ENCODE results near the gene NFIA.

The NFIA gene

DNA sequence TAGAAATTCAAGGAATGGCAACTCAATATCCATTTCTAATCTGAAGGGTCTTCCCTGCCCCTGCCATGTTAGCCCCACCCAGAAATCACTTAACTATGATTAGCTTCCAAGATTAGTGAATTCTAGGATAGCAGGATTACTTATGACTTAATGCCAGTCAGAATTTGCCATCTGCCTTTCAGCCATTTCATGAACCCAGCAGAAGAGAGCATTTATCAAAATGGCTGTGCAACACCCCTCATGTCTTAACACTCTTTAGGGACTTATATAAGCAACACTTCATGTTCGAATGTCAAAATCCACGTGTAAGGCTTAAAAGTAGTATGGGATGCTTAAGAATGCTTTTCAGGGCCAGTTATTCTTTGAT is 288.5 kb downstream of the NFIA start:
- H3K9me3 ChIP-seq (ENCODE audit: low read depth, low read length): no peaks in the 10 kb centered on the region
- TF ChIP-seq POLR2AphosphoS5 (IDR thresholded peaks at IDR 0.05; ENCODE audit: borderline replicate concordance, low read depth, low read length) (no peak), EZH2 (IDR thresholded peaks at IDR 0.05) (no peak), FOXP2 (optimal IDR thresholded peaks at IDR 0.05; ENCODE audit: control extremely low read depth, extremely low read length, insufficient read depth) (no peak)

DNA sequence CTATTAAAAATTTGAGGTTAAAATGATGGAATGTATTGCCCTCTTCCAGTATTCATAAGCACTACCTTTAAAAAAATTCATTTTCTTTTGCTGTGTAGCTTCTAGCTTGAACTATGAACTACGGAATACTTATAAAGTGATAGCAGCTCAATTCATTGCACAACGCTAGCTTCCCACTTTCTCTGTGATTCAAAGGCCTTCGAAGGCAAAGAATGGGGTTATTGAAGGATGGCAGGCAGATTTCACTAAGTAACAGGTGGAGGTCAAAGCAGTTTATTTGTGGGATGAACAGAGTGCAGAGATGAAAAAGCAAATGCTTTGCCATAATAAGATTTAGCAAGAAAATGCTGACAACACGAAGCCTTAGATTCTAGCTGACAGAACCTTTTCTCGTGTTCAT is 290.6 kb downstream of the NFIA start:
- no peaks in the 10 kb centered on the region for H3K36me3 ChIP-seq (ENCODE audit: insufficient read depth, low read length)
- no peak for DNase-seq (ENCODE audit: low read depth, low spot score)
- no peak for TF ChIP-seq EZH2 (IDR thresholded peaks at IDR 0.05)
- TF ChIP-seq POLR2AphosphoS5 (IDR thresholded peaks at IDR 0.05; ENCODE audit: borderline replicate concordance, low read depth, low read length): no peak
- TF ChIP-seq FOXP2 (optimal IDR thresholded peaks at IDR 0.05; ENCODE audit: control extremely low read depth, extremely low read length, insufficient read depth): no peak
- no peak overlapping the region for H3K9ac ChIP-seq (ENCODE audit: insufficient read length)
- no peaks in the 10 kb centered on the region for H3K9me3 ChIP-seq (ENCODE audit: low read depth, low read length)
- H3K27ac ChIP-seq: no peak overlapping the region
- no peak overlapping the region for H3K4me3 ChIP-seq

More for the DNA sequence above, 288.5 kb downstream of the NFIA start:
- no peak overlapping the region for H3K27ac ChIP-seq
- no peak overlapping the region for H3K4me3 ChIP-seq
- no peak overlapping the region for H3K9ac ChIP-seq (ENCODE audit: insufficient read length)
- no peaks in the 10 kb centered on the region for H3K36me3 ChIP-seq (ENCODE audit: insufficient read depth, low read length)
- DNase-seq (ENCODE audit: low read depth, low spot score): no peak

DNA sequence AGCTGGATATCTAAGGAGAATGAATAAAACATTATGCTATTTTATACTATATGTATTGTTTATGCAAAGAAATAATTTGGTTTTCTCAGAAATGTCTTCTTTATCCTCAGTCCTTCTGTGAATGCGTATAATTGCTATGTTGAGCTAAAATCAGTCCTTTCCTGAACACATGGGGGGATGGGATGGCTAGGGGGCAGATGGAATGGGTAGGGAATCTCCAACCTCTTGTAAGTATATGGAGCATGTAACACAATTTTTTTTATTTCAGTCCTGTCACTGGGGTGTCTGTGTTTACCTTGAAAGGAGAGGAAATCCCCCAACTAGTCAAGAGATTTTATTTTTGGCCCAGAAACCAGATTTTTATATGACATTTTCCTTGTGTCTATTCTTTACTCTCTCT is 291.8 kb downstream of the NFIA start:
- Histone ChIP-seq H3K9me3 (ENCODE audit: low read depth, low read length) (no peaks in the 10 kb centered on the region), H3K27ac (no peak overlapping the region), H3K9ac (ENCODE audit: insufficient read length) (no peak overlapping the region), H3K4me3 (no peak overlapping the region), H3K36me3 (ENCODE audit: insufficient read depth, low read length) (no peaks in the 10 kb centered on the region)
- DNase-seq (ENCODE audit: low read depth, low spot score): no peak
- no peak for TF ChIP-seq POLR2AphosphoS5 (IDR thresholded peaks at IDR 0.05; ENCODE audit: borderline replicate concordance, low read depth, low read length)
- no peak for TF ChIP-seq EZH2 (IDR thresholded peaks at IDR 0.05)
- TF ChIP-seq FOXP2 (optimal IDR thresholded peaks at IDR 0.05; ENCODE audit: control extremely low read depth, extremely low read length, insufficient read depth): no peak

DNA sequence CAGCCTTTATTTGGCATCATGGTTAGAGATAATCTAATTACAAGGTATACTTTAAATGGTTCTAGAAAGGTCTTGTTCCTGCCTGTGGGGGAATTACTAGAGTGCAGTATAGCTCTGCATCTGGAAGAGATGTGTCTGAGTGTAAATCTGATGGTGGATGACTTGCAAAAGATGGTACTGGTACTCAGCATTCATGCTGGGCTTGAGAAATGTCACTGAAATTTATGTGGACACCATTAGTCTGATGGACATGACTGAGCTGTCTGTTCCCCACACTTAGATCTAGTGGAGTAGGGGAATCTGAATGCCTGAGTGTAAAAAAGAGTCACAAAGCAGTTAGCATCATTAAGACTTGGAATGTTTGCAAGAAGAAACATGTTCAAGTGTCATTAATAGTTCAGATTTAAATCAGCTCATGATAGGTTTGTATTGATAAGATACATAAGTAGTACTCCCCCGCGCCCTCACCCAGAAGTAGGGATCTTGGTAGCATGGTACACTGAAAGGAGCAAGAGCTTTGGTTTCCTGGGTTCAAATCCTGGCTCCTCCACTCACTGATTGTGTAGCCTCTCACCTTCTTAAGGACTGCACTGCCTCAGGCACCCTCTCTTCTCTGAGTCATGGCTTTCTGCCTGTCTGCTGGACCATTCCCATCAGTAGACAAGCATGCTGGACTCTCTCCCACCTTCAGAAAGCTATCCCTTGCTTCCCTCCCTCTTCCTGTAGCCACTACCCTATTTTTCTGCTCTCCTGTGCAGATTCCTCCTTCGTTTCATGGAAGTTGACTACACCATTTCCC is 292.9 kb downstream of the NFIA start:
- DNase-seq (ENCODE audit: low read depth, low spot score): no peak
- no peak overlapping the region for H3K4me3 ChIP-seq
- H3K9ac ChIP-seq (ENCODE audit: insufficient read length): no peak overlapping the region
- no peaks in the 10 kb centered on the region for H3K36me3 ChIP-seq (ENCODE audit: insufficient read depth, low read length)
- TF ChIP-seq FOXP2 (optimal IDR thresholded peaks at IDR 0.05; ENCODE audit: control extremely low read depth, extremely low read length, insufficient read depth): no peak
- TF ChIP-seq EZH2 (IDR thresholded peaks at IDR 0.05): no peak
- no peak for TF ChIP-seq POLR2AphosphoS5 (IDR thresholded peaks at IDR 0.05; ENCODE audit: borderline replicate concordance, low read depth, low read length)
- H3K9me3 ChIP-seq (ENCODE audit: low read depth, low read length): no peaks in the 10 kb centered on the region
- no peak overlapping the region for H3K27ac ChIP-seq

DNA sequence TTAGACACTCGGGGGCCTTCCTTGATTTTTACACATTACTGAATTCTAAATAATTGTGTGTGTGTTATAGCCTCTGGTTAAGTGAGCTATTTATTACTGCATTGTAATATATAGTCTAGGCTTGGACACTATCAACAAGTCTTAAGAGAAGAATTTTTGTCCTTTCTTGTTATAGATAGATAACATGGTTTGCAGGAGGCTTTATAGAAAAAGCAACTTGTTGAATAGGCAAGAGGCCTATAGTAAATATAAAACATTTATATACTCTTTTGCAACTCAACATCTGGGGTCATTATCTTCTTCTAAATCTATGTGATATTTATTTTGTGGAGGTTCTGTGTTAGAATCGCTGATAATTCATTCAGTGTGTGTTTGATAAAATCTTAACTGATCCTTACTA is 293.8 kb downstream of the NFIA start:
- Histone ChIP-seq H3K9ac (ENCODE audit: insufficient read length) (no peak overlapping the region), H3K9me3 (ENCODE audit: low read depth, low read length) (no peaks in the 10 kb centered on the region), H3K27ac (no peak overlapping the region), H3K4me3 (no peak overlapping the region), H3K36me3 (ENCODE audit: insufficient read depth, low read length) (no peaks in the 10 kb centered on the region)
- TF ChIP-seq FOXP2 (optimal IDR thresholded peaks at IDR 0.05; ENCODE audit: control extremely low read depth, extremely low read length, insufficient read depth): no peak
- no peak for TF ChIP-seq EZH2 (IDR thresholded peaks at IDR 0.05)
- TF ChIP-seq POLR2AphosphoS5 (IDR thresholded peaks at IDR 0.05; ENCODE audit: borderline replicate concordance, low read depth, low read length): no peak
- DNase-seq (ENCODE audit: low read depth, low spot score): no peak

DNA sequence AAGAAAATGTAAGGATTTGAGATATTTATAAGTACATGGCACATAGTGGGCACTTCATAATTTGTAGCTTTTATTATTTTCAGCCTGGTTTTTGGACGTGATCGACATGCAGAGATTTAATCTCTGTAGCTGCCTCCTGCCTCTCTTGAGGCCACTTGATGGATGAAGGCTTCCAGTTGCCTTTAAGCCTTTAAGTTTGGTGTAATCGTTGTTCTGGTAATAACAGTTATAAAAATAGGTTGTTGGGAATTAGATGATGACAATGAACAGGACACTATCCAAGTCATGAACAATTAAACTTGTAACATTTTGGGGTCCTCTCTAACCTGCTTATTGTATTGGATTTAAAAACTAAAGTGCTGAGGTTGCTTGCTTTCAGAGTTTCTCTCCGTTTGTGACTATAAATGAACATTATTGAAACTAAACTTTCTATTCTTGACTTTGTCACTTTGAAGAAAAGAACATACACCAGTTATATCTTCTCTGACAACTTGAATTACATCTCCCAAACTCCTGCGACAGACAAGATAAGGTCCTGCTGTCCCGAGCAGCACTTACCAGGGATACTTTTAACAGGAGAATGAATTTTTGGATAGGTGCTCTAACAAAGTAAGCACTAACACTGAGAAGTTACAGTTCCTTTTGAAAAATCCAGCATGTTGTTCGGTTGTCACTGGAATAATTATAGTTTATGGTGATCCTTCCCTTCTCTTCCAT is 295.0 kb downstream of the NFIA start:
- Histone ChIP-seq H3K9ac (ENCODE audit: insufficient read length) (no peak overlapping the region), H3K4me3 (no peak overlapping the region), H3K27ac (no peak overlapping the region), H3K36me3 (ENCODE audit: insufficient read depth, low read length) (no peaks in the 10 kb centered on the region), H3K9me3 (ENCODE audit: low read depth, low read length) (no peaks in the 10 kb centered on the region)
- DNase-seq (ENCODE audit: low read depth, low spot score): no peak
- no peak for TF ChIP-seq POLR2AphosphoS5 (IDR thresholded peaks at IDR 0.05; ENCODE audit: borderline replicate concordance, low read depth, low read length)
- TF ChIP-seq FOXP2 (optimal IDR thresholded peaks at IDR 0.05; ENCODE audit: control extremely low read depth, extremely low read length, insufficient read depth): no peak
- TF ChIP-seq EZH2 (IDR thresholded peaks at IDR 0.05): no peak

DNA sequence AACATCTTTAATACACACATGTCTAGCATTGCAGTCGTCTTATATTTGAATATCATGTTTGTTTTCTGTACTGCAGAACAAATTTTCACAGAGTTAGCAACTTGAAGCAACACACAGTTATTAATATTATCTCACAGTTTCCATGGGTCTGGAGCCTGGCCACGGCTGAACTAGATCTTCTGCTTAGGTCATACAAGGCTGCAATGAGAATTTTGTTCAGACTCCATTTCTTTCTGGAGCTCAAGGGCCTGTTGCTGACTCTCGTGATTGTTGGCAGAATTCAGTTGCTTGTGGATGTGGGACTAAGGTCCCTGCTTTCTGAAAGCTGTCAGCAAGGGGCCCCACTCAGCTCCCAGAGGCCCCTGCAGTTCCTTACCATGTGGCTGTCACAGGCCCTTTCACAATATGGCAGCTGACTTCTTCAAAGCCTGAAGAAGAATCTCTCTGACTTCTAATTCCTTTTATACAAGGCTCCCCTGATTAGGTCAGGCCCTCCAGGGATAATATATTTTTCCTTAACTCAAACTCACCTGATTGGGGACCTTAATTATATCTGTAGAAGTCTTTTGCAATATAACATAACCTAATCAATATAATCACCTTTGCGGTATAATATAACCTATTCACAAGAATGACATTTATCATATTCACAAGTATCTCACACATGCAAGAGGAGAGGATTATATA is 296.3 kb downstream of the NFIA start:
- Histone ChIP-seq H3K36me3 (ENCODE audit: insufficient read depth, low read length) (no peaks in the 10 kb centered on the region), H3K4me3 (no peak overlapping the region), H3K9ac (ENCODE audit: insufficient read length) (no peak overlapping the region), H3K9me3 (ENCODE audit: low read depth, low read length) (no peaks in the 10 kb centered on the region), H3K27ac (no peak overlapping the region)
- no peak for TF ChIP-seq EZH2 (IDR thresholded peaks at IDR 0.05)
- no peak for TF ChIP-seq FOXP2 (optimal IDR thresholded peaks at IDR 0.05; ENCODE audit: control extremely low read depth, extremely low read length, insufficient read depth)
- TF ChIP-seq POLR2AphosphoS5 (IDR thresholded peaks at IDR 0.05; ENCODE audit: borderline replicate concordance, low read depth, low read length): no peak
- DNase-seq (ENCODE audit: low read depth, low spot score): no peak

DNA sequence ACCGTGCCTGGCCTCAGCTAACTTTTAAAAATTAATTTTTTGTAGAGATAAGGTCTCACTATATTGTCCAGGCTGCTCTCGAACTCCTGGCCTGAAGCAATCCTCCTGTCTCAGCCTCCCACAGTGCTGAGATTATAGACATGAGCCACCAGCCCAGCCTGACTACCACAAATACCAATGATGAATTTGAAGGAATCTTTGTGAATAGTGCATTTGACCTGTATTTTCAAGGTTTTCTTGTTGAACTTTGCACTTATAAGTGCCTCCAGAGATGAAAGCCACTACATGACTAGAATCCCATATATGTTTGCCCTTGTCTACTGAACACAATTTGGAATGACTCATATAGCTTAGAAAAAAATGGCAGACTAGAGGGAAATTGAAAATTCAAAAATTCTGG is 297.3 kb downstream of the NFIA start:
- H3K4me3 ChIP-seq: no peak overlapping the region
- H3K36me3 ChIP-seq (ENCODE audit: insufficient read depth, low read length): no peaks in the 10 kb centered on the region
- no peak for DNase-seq (ENCODE audit: low read depth, low spot score)
- no peaks in the 10 kb centered on the region for H3K9me3 ChIP-seq (ENCODE audit: low read depth, low read length)
- H3K9ac ChIP-seq (ENCODE audit: insufficient read length): no peak overlapping the region
- no peak overlapping the region for H3K27ac ChIP-seq
- TF ChIP-seq POLR2AphosphoS5 (IDR thresholded peaks at IDR 0.05; ENCODE audit: borderline replicate concordance, low read depth, low read length) (no peak), FOXP2 (optimal IDR thresholded peaks at IDR 0.05; ENCODE audit: control extremely low read depth, extremely low read length, insufficient read depth) (no peak), EZH2 (IDR thresholded peaks at IDR 0.05) (no peak)
